Pulmonary artery endothelial cell (primary cell): ENCODE measurements around the gene SENP6. TPM values are rescaled to one million over a fixed set of nuclear protein-coding genes. Genes with fewer than 3 reads are reported as not detected.
A peak's percentile ranks its signal among the peaks of the same experiment; 100 is the strongest.
"Not testable (repeated sequence)": the region's sequence is repeated elsewhere in the genome, so short reads cannot be mapped to it uniquely, and the experiment has no call there.

Experiments used
- DNase-seq: peaks from one replicate; pipeline ENCODE4 v3.0.0-alpha.2; 2011; ENCODE audit warnings: low read depth, low spot score
- total RNA-seq: library from RNA; depleted of rRNA; stranded (reverse); fragments of >200 nt; gene quantifications from 2 replicates; pipeline ENCODE4 v1.2.3, GENCODE V29; 2014

SENP6 gene
- total RNA-seq = 50.3 and 56.0 TPM in 2 replicates

GRCh38 chr6:75601304-75602245 lies at the start of gene SENP6:
SENP6 (plus strand) TSS chr6:75601880; CDS start chr6:75602525, 645 bp downstream.
- peak; percentile 39 for DNase-seq

- no peak for DNase-seq
Observed at GRCh38 chr6:75556240-75556639, 45.4 kb upstream of the SENP6 start.

GRCh38 chr6:75557068-75557467 lies 44.6 kb upstream of the SENP6 start:
- no peak for DNase-seq

- DNase-seq = peak; percentile 5
Observed at GRCh38 chr6:75563032-75563431, 38.6 kb upstream of the SENP6 start.

GRCh38 chr6:75566137-75566767 lies 35.4 kb upstream of the SENP6 start:
- no peak for DNase-seq

- no peak for DNase-seq
Observed at GRCh38 chr6:75568100-75568499, 33.6 kb upstream of the SENP6 start.

GRCh38 chr6:75568965-75569364 lies 32.7 kb upstream of the SENP6 start:
- DNase-seq = no peak

GRCh38 chr6:75570671-75571070 lies 31.0 kb upstream of the SENP6 start:
- DNase-seq = not testable (repeated sequence)

- no peak for DNase-seq
Observed at GRCh38 chr6:75572072-75572471, 29.6 kb upstream of the SENP6 start.

GRCh38 chr6:75579951-75580350 lies 21.7 kb upstream of the SENP6 start:
- DNase-seq = no peak

- DNase-seq = no peak
Observed at GRCh38 chr6:75581231-75581630, 20.4 kb upstream of the SENP6 start.

- not testable (repeated sequence) for DNase-seq
Observed at GRCh38 chr6:75584552-75584951, 17.1 kb upstream of the SENP6 start.

GRCh38 chr6:75588948-75589347 lies 12.7 kb upstream of the SENP6 start:
- DNase-seq = no peak

- no peak for DNase-seq
Observed at GRCh38 chr6:75590370-75590769, 11.3 kb upstream of the SENP6 start.

GRCh38 chr6:75596380-75596779 lies 5.3 kb upstream of the SENP6 start:
- DNase-seq = not testable (repeated sequence)

GRCh38 chr6:75600768-75601167 lies 912 bp upstream of the SENP6 start:
- no peak for DNase-seq

- no peak for DNase-seq
Observed at GRCh38 chr6:75602246-75603105, 796 bp downstream of the SENP6 start.

- no peak for DNase-seq
Observed at GRCh38 chr6:75603106-75603420, 1.4 kb downstream of the SENP6 start.

GRCh38 chr6:75604294-75604693 lies 2.6 kb downstream of the SENP6 start:
- no peak for DNase-seq

- DNase-seq = no peak
Observed at GRCh38 chr6:75605635-75606034, 4.0 kb downstream of the SENP6 start.

- no peak for DNase-seq
Observed at GRCh38 chr6:75608304-75608703, 6.6 kb downstream of the SENP6 start.
